ENCODE measurements around the gene EMSY. TPM values are rescaled to one million over a fixed set of nuclear protein-coding genes. Genes with fewer than 3 reads are reported as not detected.

Gene EMSY
- total RNA-seq, 4 donors from 2014 or later, result 29.9 to 36.7 (median 35.3) TPM

DNA sequence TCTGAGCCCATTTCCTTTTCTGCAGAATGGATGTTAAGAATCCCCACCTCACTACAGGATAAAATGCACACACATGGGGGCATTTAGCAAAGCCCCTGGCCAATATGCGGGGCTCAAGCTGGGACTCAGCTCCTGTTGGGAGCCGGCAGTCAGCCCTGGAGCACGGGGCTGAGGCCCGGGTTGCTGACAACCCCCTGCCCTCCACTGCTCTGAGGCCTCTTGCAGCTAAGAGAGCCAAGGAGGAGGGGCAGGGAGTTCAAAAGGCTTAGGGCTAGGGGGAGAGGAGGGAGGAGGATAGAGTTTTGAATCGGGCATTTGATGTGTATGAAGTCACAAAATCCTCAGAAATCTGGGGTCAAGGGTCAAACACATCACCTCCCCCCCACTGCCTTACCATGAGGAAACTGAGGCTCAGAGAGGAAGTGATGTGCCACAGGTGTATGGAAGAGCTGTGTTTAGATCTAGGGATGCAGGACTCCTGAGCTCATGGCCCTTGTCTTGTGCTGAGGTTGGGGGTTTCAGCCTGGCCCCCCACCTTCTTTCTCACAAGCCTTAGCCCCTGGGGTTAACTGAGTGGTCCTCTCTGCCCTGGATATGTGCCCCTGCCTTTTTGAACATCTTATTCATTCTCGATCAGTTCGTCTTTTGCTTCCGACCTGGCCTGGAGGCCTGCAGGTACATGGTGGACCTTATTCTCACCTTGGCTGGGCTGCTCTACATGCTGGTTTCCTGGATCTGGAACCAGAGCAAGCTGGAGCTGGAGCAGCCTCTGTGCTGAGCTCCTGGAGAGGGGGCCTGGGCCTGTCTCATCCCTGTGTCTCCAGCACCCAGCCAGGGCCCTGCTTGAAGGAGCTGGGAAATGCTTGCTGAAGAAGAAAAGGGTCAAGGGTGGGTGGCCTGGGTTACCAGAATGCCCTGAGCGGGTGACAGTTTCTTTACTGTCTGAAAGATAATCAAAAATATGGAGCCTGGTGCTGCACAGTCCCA is 145.4 kb downstream of the EMSY start:
- TF ChIP-seq, protein P1, sequence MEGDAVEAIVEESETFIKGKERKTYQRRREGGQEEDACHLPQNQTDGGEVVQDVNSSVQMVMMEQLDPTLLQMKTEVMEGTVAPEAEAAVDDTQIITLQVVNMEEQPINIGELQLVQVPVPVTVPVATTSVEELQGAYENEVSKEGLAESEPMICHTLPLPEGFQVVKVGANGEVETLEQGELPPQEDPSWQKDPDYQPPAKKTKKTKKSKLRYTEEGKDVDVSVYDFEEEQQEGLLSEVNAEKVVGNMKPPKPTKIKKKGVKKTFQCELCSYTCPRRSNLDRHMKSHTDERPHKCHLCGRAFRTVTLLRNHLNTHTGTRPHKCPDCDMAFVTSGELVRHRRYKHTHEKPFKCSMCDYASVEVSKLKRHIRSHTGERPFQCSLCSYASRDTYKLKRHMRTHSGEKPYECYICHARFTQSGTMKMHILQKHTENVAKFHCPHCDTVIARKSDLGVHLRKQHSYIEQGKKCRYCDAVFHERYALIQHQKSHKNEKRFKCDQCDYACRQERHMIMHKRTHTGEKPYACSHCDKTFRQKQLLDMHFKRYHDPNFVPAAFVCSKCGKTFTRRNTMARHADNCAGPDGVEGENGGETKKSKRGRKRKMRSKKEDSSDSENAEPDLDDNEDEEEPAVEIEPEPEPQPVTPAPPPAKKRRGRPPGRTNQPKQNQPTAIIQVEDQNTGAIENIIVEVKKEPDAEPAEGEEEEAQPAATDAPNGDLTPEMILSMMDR (IDR thresholded peaks at IDR 0.05; ENCODE audit: low read depth), result no peak

DNA sequence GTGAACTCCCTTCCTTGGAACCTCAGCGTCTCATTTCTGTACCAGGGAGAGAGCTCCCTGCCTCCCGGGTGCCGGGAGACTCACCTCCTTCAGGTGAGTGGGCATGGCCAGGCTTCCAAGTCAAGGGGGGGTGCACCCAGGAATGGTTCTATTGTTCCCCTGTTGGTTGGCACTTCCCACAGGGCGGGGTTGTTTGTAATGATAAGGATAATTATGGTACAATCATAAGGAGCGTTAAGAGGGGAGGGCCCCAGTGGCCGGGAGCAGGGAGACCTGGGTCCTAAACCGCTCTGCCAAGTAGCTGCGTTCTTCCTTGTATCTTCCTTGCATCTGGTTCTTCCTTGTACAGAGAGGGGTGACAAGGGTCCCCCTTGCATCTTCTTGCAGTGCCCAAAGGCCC is 146.6 kb downstream of the EMSY start:
- TF ChIP-seq, protein P1 (IDR thresholded peaks at IDR 0.05; ENCODE audit: low read depth), result no peak

DNA sequence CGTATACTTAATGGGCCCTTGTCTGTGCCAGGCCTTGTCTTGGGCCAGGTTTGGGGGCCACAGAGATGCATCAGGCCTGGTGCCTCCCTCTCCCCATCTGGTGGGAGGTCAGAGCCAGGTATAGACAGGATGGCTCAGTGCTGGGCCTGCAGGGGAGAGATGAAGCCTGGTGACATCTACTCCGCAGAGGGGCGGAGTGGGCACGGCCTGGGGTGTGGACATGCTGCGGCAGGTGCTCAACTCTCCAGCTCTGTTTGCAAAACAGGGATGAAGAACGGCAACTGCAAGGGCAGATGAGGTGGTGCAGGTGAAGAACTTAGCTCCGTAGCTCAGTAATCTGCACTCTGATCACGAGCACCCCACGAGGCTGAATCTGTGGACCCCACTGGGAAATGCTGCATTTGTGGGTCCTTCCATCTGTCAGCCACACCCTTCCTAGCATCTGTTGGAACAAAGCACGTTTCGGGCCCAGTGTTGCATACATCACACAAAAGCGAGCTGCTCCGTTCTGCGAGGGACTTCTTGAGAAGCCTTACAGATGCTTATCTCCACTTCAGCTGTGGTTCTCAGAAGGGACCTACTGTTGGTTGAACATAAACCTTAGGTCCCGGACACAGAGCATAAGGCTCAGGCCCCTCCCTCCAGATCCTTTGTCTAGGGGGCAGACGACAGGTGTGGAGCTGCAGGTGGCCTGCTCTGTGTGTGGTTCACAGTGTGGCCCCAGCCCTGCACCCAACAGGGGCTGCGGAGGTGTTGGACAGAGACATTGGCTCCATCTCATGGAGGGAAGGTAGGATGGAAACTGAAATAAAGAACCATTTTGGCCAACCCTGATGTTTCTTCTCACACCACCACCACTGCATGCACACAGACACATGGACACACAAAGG is 147.5 kb downstream of the EMSY start:
- TF ChIP-seq, protein P1 (IDR thresholded peaks at IDR 0.05; ENCODE audit: low read depth), result no peak

DNA sequence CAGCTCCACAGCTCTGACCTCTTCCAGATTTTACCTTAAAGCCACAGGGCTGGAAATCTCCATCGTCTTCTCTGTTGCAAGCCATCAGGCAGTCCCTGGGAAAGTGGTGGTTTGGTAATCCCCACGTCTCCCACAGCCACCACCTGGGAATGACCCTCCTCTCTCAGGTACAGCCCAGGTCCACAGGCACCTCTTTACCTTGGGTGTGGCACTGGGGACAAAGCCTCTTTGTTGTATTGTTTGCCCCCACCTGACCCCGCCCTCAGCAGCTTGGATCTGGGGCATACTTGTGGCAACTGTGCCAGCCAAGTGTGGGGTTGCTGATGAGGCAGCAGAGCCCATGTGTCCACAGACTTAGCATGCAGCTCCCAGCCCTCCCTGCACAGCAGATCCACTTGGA is 148.1 kb downstream of the EMSY start:
- TF ChIP-seq, protein P1 (IDR thresholded peaks at IDR 0.05; ENCODE audit: low read depth), result no peak

DNA sequence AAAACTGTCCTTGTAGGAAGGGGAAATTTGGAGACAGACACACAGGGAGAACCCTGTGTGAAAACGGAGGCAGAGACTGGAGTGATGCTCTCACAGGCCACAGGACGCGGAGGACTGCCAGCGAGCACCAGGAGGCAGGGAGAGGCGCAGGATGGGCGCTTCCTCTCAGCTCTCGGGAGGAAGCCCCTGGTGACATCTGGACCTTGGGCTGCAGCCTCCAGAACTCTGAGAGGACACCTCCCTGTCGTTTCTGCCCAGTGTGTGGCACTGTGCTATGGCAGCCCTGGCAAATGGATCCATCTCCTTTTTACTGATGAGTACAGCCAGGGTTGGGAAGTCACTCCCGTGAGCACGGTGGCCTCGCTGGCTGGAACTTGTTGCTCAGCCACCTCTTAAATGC is 151.8 kb downstream of the EMSY start:
- TF ChIP-seq, protein P1 (IDR thresholded peaks at IDR 0.05; ENCODE audit: low read depth), result no peak

DNA sequence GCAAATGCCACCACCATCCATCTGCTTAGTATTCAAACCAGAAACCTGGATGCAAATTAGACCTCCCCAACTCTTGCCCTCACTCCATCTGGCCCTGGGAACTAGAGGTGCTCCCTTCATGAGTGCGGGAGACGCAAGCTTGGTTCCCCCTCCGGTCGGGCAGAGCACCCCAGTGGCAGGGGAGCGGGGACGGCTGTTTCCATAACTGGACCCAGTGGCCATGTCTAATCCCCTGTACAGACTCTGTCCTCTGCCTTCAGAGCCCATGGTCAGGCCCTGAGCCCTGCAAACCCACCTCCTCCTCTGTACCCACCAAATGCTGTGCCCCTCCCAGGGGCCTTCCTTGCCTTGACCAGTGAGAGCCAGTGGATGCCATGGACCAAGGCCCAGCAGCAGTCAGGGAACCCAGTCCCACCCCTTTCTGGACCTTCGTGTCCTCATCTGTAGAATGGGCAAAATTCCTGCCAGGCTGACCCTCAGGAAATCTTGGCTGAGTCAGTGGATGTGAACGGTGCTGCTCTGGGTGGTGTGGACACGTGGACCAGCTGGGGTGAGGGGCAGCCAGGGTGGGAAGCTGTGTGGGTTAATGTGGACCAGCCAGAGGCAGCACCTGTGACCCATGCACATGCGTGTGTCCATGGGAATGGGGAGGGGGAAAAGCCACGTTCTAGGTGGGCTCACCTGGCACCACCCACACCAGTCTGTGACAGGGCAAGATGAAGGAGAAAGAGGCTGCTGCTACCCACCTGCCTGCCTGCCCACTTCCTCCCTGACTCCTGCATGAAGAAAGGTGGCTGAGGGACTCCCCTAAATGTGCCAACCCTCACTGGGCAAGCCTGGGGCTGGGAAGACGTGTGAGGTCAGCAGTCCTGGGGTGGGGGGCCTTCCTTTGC is 153.0 kb downstream of the EMSY start:
- TF ChIP-seq, protein P1 (IDR thresholded peaks at IDR 0.05; ENCODE audit: low read depth), result no peak

Measured in subcutaneous adipose tissue (tissue), 4 donors.